ENCODE results near the gene CHTF18.

The CHTF18 gene

DNA sequence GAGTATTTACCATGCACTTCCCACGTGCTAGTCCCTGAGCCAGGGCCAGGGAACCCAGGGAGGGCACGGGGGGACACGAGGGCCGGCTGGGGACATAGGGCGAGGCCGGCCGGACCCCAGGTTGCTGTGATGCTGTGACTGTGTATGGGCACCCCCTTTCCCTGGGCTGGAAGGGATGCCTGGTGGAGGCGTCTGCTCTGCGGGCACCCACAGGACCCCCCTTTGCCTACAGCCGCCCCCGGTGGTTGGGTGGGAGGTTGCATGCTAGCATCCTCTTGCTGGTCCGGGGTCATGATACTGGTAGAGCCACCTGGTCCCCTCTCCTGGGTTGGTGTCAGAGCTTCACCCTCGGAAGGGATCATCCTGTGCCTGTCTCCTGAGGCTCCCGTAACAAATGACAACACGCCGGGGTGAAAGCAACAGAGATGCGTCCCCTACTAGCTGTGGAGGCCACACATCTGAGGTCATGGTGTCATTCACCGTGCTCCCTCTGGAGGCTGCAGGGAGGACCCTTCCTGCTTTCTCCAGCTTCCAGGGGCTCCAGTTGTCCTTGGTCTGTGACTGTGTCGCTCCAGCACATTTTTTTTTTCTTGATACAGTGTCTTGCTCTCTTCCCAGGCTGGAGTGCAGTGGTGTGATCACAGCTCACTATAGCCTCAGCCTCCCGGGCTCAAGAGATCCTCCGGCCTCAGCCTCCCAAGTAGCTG lies 44.5 kb upstream of the CHTF18 start:
- TF ChIP-seq, protein P1, sequence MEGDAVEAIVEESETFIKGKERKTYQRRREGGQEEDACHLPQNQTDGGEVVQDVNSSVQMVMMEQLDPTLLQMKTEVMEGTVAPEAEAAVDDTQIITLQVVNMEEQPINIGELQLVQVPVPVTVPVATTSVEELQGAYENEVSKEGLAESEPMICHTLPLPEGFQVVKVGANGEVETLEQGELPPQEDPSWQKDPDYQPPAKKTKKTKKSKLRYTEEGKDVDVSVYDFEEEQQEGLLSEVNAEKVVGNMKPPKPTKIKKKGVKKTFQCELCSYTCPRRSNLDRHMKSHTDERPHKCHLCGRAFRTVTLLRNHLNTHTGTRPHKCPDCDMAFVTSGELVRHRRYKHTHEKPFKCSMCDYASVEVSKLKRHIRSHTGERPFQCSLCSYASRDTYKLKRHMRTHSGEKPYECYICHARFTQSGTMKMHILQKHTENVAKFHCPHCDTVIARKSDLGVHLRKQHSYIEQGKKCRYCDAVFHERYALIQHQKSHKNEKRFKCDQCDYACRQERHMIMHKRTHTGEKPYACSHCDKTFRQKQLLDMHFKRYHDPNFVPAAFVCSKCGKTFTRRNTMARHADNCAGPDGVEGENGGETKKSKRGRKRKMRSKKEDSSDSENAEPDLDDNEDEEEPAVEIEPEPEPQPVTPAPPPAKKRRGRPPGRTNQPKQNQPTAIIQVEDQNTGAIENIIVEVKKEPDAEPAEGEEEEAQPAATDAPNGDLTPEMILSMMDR (IDR thresholded peaks at IDR 0.05; ENCODE audit: low read depth, low read length): no peak
- no peak overlapping the region for H3K4me3 ChIP-seq (ENCODE audit: low read depth, low read length)

DNA sequence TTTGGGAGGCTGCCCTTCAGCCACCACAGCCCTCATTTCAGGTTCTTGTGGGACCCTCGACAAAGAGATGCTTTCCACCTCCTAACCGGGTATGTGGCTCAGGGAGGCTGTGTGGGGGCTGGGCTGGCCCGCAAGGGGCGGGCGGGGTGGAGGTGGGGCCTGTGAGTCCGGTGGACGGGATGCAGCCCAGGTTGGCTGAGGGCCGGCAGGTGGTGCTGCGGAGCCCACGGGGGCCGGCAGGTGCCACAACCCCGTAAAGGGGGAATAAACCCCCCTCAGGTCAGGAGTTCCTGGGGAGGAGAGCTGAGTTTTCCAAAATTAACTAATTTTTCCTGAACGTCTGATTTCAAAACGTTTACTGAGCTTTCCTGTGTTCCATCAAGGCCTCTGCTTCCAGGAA lies 42.7 kb upstream of the CHTF18 start:
- no peak overlapping the region for H3K4me3 ChIP-seq (ENCODE audit: low read depth, low read length)
- TF ChIP-seq, protein P1 (IDR thresholded peaks at IDR 0.05; ENCODE audit: low read depth, low read length): no peak

DNA sequence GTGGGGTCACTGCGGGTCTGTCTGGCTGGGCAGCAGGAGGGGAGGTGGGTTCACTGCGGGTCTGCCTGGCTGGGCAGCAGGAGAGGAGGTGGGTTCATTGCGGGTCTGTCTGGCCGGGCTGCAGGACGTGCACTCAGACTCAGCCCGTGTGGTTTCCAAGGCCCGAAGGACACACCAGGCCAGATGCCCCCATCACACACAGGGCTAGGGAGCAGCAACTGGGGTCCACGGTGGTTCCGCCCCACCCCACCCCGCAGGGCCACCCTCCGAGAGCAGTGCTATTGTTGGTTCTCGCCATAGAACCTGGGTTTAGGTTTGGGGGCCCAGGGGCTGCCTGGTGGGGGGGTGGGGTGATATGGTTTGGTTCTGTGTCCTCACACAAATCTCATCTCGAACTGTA lies 41.8 kb upstream of the CHTF18 start:
- no peak overlapping the region for H3K4me3 ChIP-seq (ENCODE audit: low read depth, low read length)
- TF ChIP-seq, protein P1 (IDR thresholded peaks at IDR 0.05; ENCODE audit: low read depth, low read length): no peak

DNA sequence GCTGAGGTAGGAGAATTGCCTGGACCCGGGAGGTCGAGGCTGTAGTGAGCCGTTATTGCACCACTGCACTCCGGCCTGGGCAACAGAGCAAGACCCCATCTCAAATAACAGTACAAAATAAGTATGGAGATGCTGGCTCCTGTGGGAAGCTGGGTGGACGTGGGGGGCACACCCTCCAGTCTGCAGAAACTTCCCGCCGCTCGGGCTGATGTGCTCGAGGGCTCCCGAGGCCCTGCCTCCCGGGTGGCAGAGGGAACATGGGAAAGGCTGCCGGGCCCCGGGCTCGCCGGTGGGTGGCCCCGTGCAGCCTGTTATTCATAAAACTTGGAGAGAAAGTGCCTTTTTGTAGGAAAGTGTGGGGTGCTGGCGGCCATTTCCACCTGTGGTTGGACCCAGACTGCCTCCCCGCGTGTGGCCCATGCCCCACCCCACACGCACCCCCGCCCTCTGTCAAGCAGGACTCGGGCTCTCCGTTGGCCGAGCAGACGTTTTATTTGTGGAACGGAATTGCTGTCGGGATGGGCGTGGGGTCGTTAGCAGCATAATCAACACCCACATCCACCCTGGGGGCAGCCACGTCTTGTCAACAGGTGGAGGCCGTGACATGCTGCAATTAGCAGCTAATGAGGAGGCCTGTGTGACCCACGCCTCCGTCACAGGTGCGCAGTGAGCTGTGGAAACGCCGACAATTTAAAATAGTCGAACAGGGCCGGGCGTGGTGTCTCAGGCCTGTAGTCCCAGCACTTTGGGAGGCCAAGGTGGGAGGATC lies 40.3 kb upstream of the CHTF18 start:
- no peak overlapping the region for H3K4me3 ChIP-seq (ENCODE audit: low read depth, low read length)
- TF ChIP-seq, protein P1 (IDR thresholded peaks at IDR 0.05; ENCODE audit: low read depth, low read length): no peak

DNA sequence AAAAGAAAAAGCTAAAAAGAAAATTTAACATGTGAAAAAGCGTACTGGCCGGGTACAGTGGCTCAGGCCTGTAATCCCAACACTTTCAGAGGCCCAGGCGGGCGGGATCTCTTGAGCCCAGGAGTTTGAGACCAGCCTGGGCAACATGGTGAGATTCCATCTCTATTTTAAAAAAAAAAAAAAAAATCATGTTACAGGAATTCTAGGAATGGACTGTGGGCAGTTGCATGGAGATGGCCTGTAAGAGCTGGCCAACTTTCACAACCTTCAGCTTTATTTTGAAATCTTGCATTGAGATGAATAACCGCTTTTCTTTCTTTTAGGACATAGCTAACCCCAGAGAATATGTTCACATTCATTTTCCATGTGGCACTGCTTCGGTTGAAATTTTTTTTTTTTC lies 39.4 kb upstream of the CHTF18 start:
- TF ChIP-seq, protein P1 (IDR thresholded peaks at IDR 0.05; ENCODE audit: low read depth, low read length): no peak

DNA sequence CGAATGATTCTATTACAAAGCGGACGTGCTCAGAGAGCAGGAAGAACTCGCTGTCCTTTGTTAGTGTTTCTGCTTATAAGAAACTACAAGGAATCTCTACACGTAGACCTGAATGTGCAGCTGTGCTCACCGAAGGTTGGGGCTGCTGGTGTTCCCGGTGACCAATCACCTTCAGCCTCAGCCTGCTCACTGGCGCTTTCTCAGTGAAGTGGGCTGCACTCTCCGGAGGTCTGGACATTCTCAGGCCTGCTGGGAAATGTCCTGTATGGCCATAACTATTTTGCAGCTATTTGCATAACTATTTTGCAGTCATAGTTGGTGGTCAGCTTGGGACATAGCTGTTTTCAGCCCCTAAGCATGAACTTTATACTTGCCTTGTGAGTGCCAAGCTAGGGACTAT lies 37.9 kb upstream of the CHTF18 start:
- no peak overlapping the region for H3K4me3 ChIP-seq (ENCODE audit: low read depth, low read length)
- TF ChIP-seq, protein P1 (IDR thresholded peaks at IDR 0.05; ENCODE audit: low read depth, low read length): no peak

More for the DNA sequence above, 39.4 kb upstream of the CHTF18 start:
- H3K4me3 ChIP-seq (ENCODE audit: low read depth, low read length): no peak overlapping the region

Measured in WI38 (cell line).